ENCODE measurements around the gene SETD1A. TPM values are rescaled to one million over a fixed set of nuclear protein-coding genes. Genes with fewer than 3 reads are reported as not detected.

The SETD1A gene
- total RNA-seq, 1 donor: 5.3 TPM

- H3K4me3 ChIP-seq (ENCODE audit: low read depth, low read length): peak overlapping the region; percentile 73
- TF ChIP-seq CTCF (IDR thresholded peaks at IDR 0.05; ENCODE audit: insufficient read depth, low read length): no peak
- DNase-seq (ENCODE audit: low read depth): no peak
Observed at GRCh38 chr16:30921459-30921747, 36.2 kb upstream of the SETD1A start.

- DNase-seq (ENCODE audit: low read depth): peak; percentile 90
- peak overlapping the region; percentile 73 for H3K4me3 ChIP-seq (ENCODE audit: low read depth, low read length)
- TF ChIP-seq CTCF (IDR thresholded peaks at IDR 0.05; ENCODE audit: insufficient read depth, low read length): peak; percentile 90
Observed at GRCh38 chr16:30921748-30922419, 35.7 kb upstream of the SETD1A start.

GRCh38 chr16:30922420-30922959 lies 35.1 kb upstream of the SETD1A start:
- peak; percentile 100 for DNase-seq (ENCODE audit: low read depth)
- no peak for TF ChIP-seq CTCF (IDR thresholded peaks at IDR 0.05; ENCODE audit: insufficient read depth, low read length)
- peak overlapping the region; percentile 96 for H3K4me3 ChIP-seq (ENCODE audit: low read depth, low read length)

- no peak for TF ChIP-seq CTCF (IDR thresholded peaks at IDR 0.05; ENCODE audit: insufficient read depth, low read length)
- peak overlapping the region; percentile 96 for H3K4me3 ChIP-seq (ENCODE audit: low read depth, low read length)
- DNase-seq (ENCODE audit: low read depth): peak; percentile 100
Observed at GRCh38 chr16:30922960-30923535, 34.5 kb upstream of the SETD1A start.

GRCh38 chr16:30923554-30924075 lies 33.9 kb upstream of the SETD1A start, which contains the start of gene FBXL19:
TSS of gene FBXL19 (plus strand) at chr16:30923572. CDS start at chr16:30925755, 2,183 bp downstream.
- no peak for TF ChIP-seq CTCF (IDR thresholded peaks at IDR 0.05; ENCODE audit: insufficient read depth, low read length)

GRCh38 chr16:30924076-30924912 lies 33.3 kb upstream of the SETD1A start:
- DNase-seq (ENCODE audit: low read depth): no peak
- peak overlapping the region; percentile 78 for H3K4me3 ChIP-seq (ENCODE audit: low read depth, low read length)
- no peak for TF ChIP-seq CTCF (IDR thresholded peaks at IDR 0.05; ENCODE audit: insufficient read depth, low read length)

More at GRCh38 chr16:30923554-30924075, 33.9 kb upstream of the SETD1A start, which contains the start of gene FBXL19:
- peak within 1 kb of the TSS; percentile 96 for H3K4me3 ChIP-seq (ENCODE audit: low read depth, low read length)
- no peak for DNase-seq (ENCODE audit: low read depth)
